Fibroblast of lung (primary cell): ENCODE data around the gene ARFGAP1.

Experiments
- CTCF ChIP-seq, 2 donors: IDR thresholded peaks in 1 of 2; conservative IDR thresholded peaks in 1 of 2; 1 replicate in 1 of 2; 2 replicates in 1 of 2; pipeline ENCODE4 v1.5.1; 2011 to 2012; ENCODE audit warnings: low read length in 2 of 2, control low read depth in 1 of 2, inconsistent platforms in 1 of 2, low read depth in 1 of 2, mild to moderate bottlenecking in 1 of 2
- EZH2 ChIP-seq: IDR thresholded peaks from 2 replicates; pipeline ENCODE4 v1.5.1; 2012; ENCODE audit warnings: low read length, control low read depth, mild to moderate bottlenecking; ENCODE audit errors: missing control alignments

- no peak for TF ChIP-seq EZH2
- no peak for TF ChIP-seq CTCF (conservative IDR thresholded peaks at IDR 0.05 in 1 of 2, IDR thresholded peaks at IDR 0.05 in 1 of 2; ENCODE audit: low read depth in 1 of 2, low read length in 2 of 2)
Observed at GRCh38 chr20:63325021-63325471, 52.4 kb downstream of the ARFGAP1 start.
